Endothelial cell of umbilical vein (primary cell): ENCODE measurements around the gene TAPBP.

Experiments
- FOS ChIP-seq: IDR thresholded peaks from 2 replicates; pipeline ENCODE4 v1.6.1; 2011; ENCODE audit warnings: mild to moderate bottlenecking, low read length, moderate library complexity, borderline replicate concordance; ENCODE audit not compliant: insufficient read depth
- JUN ChIP-seq: IDR thresholded peaks from 2 replicates; pipeline ENCODE4 v1.6.1; 2011; ENCODE audit warnings: borderline replicate concordance, low read depth; ENCODE audit not compliant: insufficient read length, insufficient read depth
- TF ChIP-seq, protein P1 (sequence below), 2 donors: IDR thresholded peaks; 1 replicate in 1 of 2; 2 replicates in 1 of 2; pipeline ENCODE4 v1.5.1; 2011; ENCODE audit warnings: low read length in 2 of 2, mild to moderate bottlenecking in 2 of 2, moderate library complexity in 2 of 2, control low read depth in 1 of 2, inconsistent platforms in 1 of 2, low read depth in 1 of 2; ENCODE audit not compliant: insufficient read depth in 1 of 2; ENCODE audit errors: extremely low read depth in 1 of 2

DNA sequence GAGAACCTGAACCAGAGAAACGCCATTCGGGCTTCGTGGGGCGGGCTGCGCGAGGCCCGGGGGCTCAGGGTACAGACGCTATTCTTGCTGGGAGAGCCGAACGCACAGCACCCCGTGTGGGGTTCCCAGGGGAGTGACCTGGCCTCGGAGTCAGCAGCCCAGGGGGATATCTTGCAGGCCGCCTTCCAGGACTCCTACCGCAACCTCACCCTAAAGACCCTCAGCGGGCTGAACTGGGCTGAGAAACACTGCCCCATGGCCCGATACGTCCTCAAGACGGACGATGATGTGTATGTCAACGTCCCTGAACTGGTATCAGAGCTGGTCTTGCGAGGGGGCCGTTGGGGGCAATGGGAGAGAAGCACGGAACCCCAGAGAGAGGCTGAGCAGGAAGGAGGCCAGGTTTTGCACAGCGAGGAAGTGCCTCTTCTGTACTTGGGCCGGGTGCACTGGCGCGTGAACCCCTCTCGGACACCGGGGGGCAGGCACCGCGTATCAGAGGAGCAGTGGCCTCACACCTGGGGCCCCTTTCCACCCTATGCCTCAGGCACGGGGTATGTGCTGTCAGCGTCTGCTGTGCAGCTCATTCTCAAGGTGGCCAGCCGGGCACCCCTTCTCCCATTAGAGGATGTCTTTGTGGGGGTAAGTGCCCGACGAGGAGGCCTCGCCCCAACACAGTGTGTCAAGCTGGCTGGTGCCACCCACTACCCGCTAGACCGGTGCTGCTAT, 36.1 kb downstream of the TAPBP start:
- TF ChIP-seq, protein P1, sequence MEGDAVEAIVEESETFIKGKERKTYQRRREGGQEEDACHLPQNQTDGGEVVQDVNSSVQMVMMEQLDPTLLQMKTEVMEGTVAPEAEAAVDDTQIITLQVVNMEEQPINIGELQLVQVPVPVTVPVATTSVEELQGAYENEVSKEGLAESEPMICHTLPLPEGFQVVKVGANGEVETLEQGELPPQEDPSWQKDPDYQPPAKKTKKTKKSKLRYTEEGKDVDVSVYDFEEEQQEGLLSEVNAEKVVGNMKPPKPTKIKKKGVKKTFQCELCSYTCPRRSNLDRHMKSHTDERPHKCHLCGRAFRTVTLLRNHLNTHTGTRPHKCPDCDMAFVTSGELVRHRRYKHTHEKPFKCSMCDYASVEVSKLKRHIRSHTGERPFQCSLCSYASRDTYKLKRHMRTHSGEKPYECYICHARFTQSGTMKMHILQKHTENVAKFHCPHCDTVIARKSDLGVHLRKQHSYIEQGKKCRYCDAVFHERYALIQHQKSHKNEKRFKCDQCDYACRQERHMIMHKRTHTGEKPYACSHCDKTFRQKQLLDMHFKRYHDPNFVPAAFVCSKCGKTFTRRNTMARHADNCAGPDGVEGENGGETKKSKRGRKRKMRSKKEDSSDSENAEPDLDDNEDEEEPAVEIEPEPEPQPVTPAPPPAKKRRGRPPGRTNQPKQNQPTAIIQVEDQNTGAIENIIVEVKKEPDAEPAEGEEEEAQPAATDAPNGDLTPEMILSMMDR (IDR thresholded peaks at IDR 0.05; ENCODE audit: extremely low read depth in 1 of 2, insufficient read depth in 1 of 2, low read depth in 1 of 2, low read length in 2 of 2), result no peak
- no peak for TF ChIP-seq JUN
- TF ChIP-seq FOS, result no peak
